Measurements from ENCODE around the gene ACO1. TPM values are rescaled to one million over a fixed set of nuclear protein-coding genes. Genes with fewer than 3 reads are reported as not detected.
"Not testable (repeated sequence)": the region's sequence is repeated elsewhere in the genome, so short reads cannot be mapped to it uniquely, and the experiment has no call there.

ACO1 gene
- 35.6 and 36.2 TPM in 2 replicates for total RNA-seq (2014; rRNA removed; shearing (Covaris generic); ENCODE audit: low replicate concordance)

DNA sequence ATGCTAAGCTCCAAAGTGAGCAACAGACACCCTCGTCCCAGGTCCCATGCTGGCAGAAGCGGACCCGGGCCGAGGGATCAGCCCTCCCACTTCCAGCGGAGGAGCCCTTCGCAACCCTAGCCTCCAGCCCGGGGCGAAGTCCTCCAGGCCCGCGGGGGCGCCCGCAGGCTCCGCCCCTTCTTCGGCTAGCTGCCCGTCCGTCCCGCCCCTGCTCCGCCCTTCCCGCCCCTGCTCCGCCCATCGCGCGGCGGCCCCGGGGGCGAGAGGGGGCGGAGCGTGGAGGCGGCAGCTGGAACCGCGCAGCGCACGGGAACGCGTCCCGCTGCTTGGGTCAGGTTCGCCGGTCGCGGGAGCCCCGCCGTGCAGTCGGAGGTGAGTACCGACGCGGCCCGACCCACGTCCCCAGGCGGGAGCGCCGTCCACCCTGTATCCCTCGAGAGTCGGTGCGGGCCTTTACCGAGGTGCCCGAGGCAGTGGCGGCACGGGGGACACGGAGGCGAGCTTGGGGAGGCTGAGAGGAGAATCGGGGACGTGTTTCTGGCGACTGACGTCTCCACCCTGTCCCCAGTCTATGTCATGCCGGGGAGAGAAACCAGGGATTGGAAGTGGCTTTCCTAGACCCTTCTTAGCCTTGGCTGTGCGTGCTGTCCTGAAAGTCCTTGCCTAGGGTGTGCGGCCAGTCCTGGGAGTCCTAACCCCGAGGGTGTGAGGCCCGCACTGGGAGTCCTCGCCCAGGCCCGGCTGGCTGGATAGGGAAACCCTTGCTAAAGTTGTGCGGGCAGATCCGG lies at the start of gene ACO1:
Gene ACO1, plus strand, starts transcription at position 280 of the 788 bp plus-strand sequence. CDS start 20,864 bp downstream, outside the sequence.
- in situ Hi-C loops (cut with HindIII; ENCODE audit: low pct_unique_long_range_greater_than_20kb, low sequenced_read_pairs): no loop called here
- DNase-seq (ENCODE audit: low read depth): peak; percentile 79

DNA sequence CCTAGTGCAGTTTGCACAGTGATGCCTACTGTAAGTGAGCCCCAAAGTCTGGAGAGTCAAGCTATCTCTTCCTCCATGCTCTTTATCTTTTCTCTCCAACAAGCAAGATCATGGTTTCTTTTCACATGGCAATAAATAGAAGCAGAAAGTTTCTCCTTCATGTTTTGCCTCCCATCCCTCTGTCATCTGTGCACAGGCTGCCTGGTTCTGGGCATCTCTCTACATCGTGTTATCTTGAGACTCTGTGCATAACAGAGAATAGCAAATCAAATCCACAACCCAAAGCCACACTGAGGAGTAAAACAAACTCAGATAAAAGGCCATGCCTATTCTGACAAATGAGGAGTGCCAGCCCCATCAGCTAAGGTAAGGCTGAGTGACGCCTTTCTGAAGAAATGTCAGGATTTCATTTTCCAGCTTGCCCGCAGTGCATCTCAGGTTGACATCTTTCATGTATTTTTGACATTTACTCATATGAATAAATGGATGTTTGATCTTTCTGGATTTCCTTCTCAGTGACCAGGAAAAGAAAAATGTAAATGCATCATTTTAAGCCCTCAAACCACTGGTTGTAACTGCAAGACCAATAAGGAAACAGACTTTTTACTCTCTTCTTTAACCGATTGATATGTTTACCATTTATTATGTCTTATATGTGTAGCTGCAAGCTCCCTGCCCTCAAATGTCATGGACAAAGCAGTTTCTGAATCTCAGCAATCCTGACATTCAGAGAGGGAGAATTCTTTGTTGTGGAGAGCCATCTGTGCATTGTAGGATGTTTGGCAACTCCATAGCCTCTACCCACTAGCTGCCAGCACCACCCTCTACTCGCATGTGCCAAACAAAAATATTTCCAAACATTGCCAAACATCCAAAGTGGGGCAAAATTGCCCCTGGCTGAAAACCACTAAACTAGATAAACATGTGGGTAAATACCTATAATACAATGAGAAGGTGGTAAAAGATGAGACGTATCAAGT lies 49.2 kb upstream of the ACO1 start:
- in situ Hi-C loops (cut with HindIII; ENCODE audit: low pct_unique_long_range_greater_than_20kb, low sequenced_read_pairs): no loop called here
- DNase-seq (ENCODE audit: low read depth): no peak

DNA sequence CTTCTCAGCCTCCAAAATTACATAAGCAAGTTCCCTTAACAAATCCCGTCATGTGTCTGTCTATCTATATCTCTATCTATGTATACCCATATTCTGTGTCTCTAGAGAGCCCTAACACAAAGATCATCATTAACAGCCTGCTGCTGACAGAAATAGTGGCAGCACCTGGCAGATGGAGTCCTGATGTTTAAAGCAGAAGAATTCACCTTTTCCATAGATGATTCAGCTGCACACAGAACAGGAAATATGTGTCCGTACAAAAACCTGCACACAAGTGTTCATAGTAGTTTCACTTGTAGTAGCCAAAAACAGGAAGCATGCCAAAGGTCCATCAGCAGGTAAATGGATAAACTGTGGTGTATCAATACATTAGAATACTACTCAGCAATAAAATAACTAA lies 45.0 kb upstream of the ACO1 start:
- in situ Hi-C loops (cut with HindIII; ENCODE audit: low pct_unique_long_range_greater_than_20kb, low sequenced_read_pairs): no loop called here
- no peak for DNase-seq (ENCODE audit: low read depth)

GRCh38 chr9:32340361-32340760 lies 44.1 kb upstream of the ACO1 start:
- no peak for DNase-seq (ENCODE audit: low read depth)

GRCh38 chr9:32344551-32345182 lies 39.8 kb upstream of the ACO1 start:
- no peak for DNase-seq (ENCODE audit: low read depth)
- in situ Hi-C loops (cut with HindIII; ENCODE audit: low pct_unique_long_range_greater_than_20kb, low sequenced_read_pairs): no loop called here

More at GRCh38 chr9:32340361-32340760, 44.1 kb upstream of the ACO1 start:
- in situ Hi-C loops (cut with HindIII; ENCODE audit: low pct_unique_long_range_greater_than_20kb, low sequenced_read_pairs): no loop called here

DNA sequence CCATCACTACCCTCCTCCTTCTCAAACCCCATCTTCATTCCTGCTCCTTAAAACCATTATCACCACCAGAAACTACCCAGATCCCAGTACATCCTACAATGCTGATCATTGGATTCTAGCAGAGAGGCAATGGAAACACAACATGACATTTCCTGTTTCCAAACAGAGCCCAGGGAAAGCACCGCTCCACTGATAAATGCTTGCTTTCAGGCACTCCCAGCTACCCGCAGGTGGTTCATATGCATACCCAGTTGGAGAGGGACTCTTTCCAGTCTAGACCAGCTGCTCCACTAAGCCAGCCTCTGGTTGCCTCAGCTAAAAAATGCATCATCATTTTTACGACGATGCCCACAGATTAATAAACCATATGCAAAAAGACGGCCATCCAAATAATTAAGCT lies 39.2 kb upstream of the ACO1 start:
- in situ Hi-C loops (cut with HindIII; ENCODE audit: low pct_unique_long_range_greater_than_20kb, low sequenced_read_pairs): no loop called here
- no peak for DNase-seq (ENCODE audit: low read depth)

DNA sequence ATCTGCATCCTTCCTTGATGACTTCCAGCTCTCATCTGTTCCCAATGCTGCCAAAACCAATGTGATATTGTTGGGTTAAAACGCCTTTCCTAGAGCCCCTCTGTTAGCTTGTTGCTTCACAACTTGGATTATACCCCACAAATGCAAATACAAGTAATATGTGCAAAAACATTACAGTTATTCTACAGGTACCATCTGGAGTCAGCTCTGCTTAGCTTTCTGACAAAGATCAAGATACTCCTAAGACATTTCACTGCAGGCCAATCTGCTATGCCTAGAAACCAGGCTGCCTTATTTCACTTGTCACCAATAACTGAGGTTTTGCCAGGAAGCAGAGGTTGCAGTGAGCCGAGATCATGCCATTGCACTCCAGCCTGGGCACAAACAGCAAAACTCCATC lies 36.9 kb upstream of the ACO1 start:
- in situ Hi-C loops (cut with HindIII; ENCODE audit: low pct_unique_long_range_greater_than_20kb, low sequenced_read_pairs): no loop called here
- DNase-seq (ENCODE audit: low read depth): no peak

DNA sequence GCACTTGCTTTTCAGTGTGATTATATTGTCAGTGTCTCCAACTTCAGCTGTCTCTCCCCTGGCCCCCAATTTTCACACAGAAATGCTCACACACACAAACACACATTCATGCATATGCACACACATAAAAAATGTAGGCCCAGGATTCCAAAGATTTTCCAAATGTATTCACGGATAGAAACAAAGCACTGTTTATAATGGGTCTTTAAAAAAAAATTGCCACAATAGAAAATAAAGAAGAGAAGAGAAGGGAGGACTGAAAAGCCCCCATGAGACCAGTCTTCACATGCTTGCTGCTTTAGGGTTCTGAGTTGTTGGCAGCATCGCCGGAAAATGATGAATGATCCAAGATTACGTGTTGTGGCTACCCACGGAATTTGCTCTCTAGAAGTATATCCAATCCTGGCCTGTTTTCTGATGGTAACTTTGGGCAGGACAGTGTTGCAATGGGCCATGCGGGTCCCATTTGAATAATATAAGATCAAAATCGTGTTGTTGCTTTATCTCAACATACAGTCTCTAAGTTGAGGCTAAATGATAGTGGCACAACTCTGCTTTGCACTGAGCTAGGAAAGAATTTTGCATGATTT lies 36.2 kb upstream of the ACO1 start:
- in situ Hi-C loops (cut with HindIII; ENCODE audit: low pct_unique_long_range_greater_than_20kb, low sequenced_read_pairs): no loop called here
- DNase-seq (ENCODE audit: low read depth): no peak

DNA sequence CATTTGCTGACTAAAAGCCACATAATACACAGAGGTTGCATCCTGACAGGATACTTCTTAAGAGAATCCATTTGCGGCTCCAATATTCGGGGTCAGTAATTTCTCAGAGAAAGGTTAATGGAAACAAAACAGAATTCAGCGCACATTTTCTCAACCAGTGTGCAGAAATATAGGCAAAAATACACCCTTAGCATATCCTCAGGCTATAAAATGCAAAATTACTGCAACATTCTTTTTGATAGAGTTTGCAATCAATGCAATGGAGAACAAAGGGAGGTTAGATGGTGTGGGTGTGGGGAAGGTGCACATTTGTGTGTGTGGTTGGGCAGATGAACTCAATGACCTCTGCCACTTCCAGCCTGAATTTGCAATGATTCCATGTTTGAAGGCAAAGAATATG lies 35.4 kb upstream of the ACO1 start:
- in situ Hi-C loops (cut with HindIII; ENCODE audit: low pct_unique_long_range_greater_than_20kb, low sequenced_read_pairs): no loop called here
- no peak for DNase-seq (ENCODE audit: low read depth)

- DNase-seq (ENCODE audit: low read depth): peak; percentile 2
- in situ Hi-C loops (cut with HindIII; ENCODE audit: low pct_unique_long_range_greater_than_20kb, low sequenced_read_pairs): no loop called here
These were observed 33.8 kb upstream of the ACO1 start for GRCh38 chr9:32350682-32351081.

DNA sequence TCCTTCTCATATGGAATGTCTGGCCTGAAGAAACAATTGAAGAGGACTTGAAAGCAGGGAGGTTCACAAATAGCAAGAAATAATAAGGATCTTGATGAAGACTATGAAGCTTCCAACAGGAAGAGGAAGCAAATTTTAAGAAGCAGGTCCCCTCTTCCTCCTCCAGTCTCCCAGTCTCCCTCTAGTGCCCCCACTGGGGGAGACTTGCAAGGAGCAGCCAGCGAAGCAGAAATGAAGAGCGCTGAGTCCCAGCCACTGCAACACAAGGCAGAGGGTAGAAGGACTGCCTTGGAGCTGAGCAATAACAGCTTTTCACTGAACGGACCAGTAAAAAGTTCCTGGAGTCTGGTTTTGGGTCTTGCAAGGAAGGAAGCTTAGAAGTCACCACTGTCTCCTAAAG lies 32.6 kb upstream of the ACO1 start:
- DNase-seq (ENCODE audit: low read depth): no peak
- in situ Hi-C loops (cut with HindIII; ENCODE audit: low pct_unique_long_range_greater_than_20kb, low sequenced_read_pairs): no loop called here

GRCh38 chr9:32353476-32353875 lies 31.0 kb upstream of the ACO1 start:
- DNase-seq (ENCODE audit: low read depth); in situ Hi-C loops (cut with HindIII; ENCODE audit: low pct_unique_long_range_greater_than_20kb, low sequenced_read_pairs): not testable (repeated sequence)

GRCh38 chr9:32359452-32359851 lies 25.0 kb upstream of the ACO1 start:
- DNase-seq (ENCODE audit: low read depth): no peak
- in situ Hi-C loops (cut with HindIII; ENCODE audit: low pct_unique_long_range_greater_than_20kb, low sequenced_read_pairs): no loop called here

DNA sequence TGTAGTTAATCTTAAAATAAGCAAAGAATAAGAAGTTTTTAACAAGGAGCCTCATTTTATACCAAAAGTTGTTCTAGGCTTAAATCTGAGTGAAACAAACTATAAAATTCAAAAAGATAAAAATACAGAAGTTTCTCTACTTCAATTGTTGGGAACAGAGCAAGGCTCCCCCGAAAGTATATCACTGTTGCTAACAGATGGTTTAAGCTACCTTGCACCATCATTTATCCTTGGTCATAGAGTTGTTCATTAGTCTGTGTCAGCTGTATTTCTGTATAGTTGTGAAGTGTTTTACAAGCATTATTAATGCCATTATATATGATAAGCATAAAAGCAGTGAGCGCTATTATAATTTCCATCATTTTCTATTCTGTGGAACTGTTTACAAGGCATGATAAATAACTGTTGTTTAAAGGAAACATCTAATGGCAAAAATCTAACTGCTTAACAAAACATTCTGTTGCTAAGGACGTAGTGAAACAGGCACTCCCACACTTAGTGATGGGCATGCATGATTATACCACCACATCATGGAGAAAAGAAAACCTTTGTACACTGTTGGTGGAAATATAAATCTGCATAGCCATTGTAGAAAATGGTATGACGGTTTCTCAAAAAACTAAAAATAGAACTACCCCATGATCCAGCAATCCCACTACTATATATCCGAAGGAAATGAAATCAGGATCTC lies 23.3 kb upstream of the ACO1 start:
- no peak for DNase-seq (ENCODE audit: low read depth)
- in situ Hi-C loops (cut with HindIII; ENCODE audit: low pct_unique_long_range_greater_than_20kb, low sequenced_read_pairs): no loop called here

DNA sequence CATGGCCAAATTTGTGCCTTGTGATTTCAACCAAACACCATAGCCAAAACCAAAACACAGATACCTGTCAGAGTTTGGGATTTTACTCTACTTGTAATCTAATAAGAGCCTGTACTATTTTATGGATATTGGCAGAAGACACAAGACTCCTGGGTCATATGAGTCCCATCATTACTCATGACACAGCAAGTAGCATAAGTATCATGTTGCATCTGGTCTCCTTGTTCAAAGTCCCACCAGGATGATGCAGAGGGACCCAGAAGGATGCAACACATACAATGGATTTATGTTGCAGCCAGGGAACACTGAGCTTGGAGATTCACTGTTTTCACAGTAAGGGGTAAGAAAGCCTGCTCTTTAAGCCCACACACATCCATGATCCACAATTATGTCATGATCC lies 13.2 kb upstream of the ACO1 start:
- in situ Hi-C loops (cut with HindIII; ENCODE audit: low pct_unique_long_range_greater_than_20kb, low sequenced_read_pairs): no loop called here
- no peak for DNase-seq (ENCODE audit: low read depth)

DNA sequence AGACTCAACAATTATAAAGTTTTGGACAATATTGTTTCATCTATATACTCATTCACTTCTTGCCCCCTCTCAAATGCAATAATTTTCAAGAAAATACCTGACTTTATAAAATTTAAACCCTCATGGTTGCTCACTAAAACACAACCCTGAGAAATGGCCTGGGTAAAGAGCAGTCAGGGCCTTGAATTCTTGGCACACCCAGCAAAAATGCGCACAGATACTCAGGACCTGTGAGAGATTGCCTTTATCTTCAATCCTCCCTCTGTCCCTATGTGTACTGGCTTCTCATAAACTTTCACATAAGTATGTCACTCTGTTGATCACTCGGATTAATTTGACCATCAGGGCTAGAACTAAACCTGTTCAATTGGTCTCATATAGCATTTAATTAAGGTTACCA lies 12.8 kb upstream of the ACO1 start:
- in situ Hi-C loops (cut with HindIII; ENCODE audit: low pct_unique_long_range_greater_than_20kb, low sequenced_read_pairs): no loop called here

DNA sequence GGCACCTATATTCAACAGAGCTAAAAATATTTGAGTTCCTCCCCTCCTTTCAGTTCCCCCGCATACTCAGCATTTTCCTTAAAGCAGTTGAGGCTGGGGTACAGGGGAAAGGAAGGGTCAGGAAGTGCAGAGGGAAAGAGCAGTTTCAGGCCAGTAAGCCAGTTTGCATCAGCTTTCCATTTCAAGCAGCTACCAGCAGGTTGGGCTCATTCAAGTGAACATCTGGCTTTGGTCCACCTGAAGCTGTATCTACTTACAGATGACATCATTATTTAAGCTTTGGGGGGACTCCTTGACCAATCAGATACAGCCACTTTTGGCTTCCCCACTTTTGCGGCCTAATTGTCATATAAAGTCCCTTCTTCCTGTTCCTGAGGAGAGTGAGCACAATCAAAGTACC lies 8.2 kb upstream of the ACO1 start:
- in situ Hi-C loops (cut with HindIII; ENCODE audit: low pct_unique_long_range_greater_than_20kb, low sequenced_read_pairs): no loop called here

More for the DNA sequence above, 12.8 kb upstream of the ACO1 start:
- DNase-seq (ENCODE audit: low read depth): no peak

DNA sequence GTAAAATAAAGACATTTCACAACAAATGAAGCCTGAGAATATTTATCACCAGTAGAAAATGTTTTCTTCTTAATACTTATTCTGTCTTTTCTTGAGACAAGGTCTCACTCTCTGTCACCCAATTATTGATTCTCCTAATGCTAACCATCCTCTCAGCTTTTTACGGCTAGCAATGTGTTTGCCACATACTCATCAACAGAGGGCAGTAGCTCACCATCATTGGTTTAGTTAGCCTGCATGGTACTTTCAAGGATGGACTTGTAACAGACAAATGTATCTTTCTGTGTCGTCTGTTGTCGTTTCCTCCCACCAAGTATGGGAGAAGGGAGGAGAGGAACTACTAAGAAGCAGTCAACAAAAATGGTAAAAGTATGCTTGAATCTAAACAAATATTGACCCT lies 5.9 kb upstream of the ACO1 start:
- peak; percentile 34 for DNase-seq (ENCODE audit: low read depth)
- in situ Hi-C loops (cut with HindIII; ENCODE audit: low pct_unique_long_range_greater_than_20kb, low sequenced_read_pairs): no loop called here

More for the DNA sequence above, 8.2 kb upstream of the ACO1 start:
- no peak for DNase-seq (ENCODE audit: low read depth)
